ENCODE measurements around the gene ARID3A.

Gene ARID3A

DNA sequence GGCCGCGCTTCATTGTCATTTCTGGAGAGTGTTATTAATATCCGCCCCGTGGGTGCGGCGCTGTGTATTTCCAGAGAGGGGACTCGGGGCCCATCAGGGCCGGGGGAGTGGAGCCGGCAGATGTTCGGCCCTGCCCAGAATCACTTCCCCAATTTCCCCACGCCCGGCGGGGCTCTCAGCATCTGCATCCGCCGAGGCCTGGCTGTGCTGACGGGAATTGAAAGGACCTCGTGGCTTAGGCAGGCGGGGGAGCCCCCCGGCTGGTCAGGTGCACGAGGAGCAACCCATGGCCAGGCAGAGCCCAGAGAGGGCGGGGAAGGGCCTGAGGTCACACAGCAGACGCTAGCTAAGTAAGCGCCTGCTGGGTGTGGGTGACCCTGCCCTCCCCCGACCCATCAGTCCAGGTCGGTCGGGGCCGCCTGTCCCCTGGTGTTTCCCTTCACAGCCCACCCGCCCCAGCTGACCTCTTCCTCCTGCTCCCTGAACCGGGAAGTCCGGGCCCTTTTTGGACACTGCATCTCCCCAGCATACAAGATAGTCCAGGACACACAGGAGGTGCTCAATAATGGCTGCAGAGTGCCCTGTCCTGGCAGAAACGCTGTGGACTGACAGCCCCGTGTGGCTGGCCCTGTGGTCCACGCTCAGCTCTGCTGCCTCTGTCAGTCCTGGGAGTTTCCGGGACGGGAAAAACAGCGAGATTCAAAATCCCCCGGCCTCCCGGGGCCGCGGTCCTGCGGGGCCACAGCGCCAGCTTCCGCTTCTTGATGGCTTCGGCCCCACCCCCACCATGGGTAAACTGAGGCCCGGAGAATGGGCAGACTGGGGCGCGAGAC lies 22.1 kb downstream of the ARID3A start:
- Histone ChIP-seq H3K4me1 (ENCODE audit: control insufficient read depth in 2 of 2, insufficient read depth in 1 of 2, low read depth in 1 of 2, low read length in 2 of 2) (peaks cover 4 to 6% of the 10 kb centered on the region in 2 donors), H3K27ac (replicated peaks; ENCODE audit: low read length) (no peak overlapping the region), H3K23ac (ENCODE audit: low read depth, low read length, poor library complexity) (no peak overlapping the region), H3K18ac (ENCODE audit: low read length) (peak overlapping the region; percentile 27), H2BK120ac (ENCODE audit: low read depth, low read length) (no peak overlapping the region), H3K9ac (ENCODE audit: low read depth, low read length, poor library complexity) (no peak overlapping the region), H2AFZ (ENCODE audit: low read length) (no peak overlapping the region), H3K9me3 (replicated peaks in 1 of 2; ENCODE audit: control insufficient read depth in 2 of 2, insufficient read depth in 1 of 2, low read depth in 1 of 2, low read length in 2 of 2) (peaks cover 0 to 3% of the 10 kb centered on the region in 2 donors), H2BK12ac (ENCODE audit: low read length) (no peak overlapping the region), H3K4me2 (ENCODE audit: insufficient read depth, low read length, poor library complexity, severe bottlenecking) (no peak overlapping the region), H2BK15ac (ENCODE audit: low read length) (no peak overlapping the region), H4K91ac (ENCODE audit: low read depth, low read length, poor library complexity) (no peak overlapping the region), H3K4ac (ENCODE audit: low read length) (no peak overlapping the region), H2AK5ac (ENCODE audit: low read depth, low read length) (peak overlapping the region; percentile 70), H4K8ac (ENCODE audit: low read depth, low read length) (no peak overlapping the region), H2BK5ac (ENCODE audit: low read length) (no peak overlapping the region), H3K36me3 (replicated peaks in 1 of 2; ENCODE audit: control insufficient read depth in 2 of 2, insufficient read depth in 2 of 2, low read length in 2 of 2) (peaks cover 16 to 31% of the 10 kb centered on the region in 2 donors), H3K14ac (ENCODE audit: low read length) (no peak overlapping the region), H3K4me3 (ENCODE audit: low read length in 2 of 2) (no peak overlapping the region), H3K27me3 (ENCODE audit: control insufficient read depth in 3 of 3, insufficient read depth in 3 of 3, low read depth in 1 of 3, low read length in 3 of 3) (no peaks in the 10 kb centered on the region), H3K79me1 (ENCODE audit: low read depth, low read length) (peaks cover 34% of the 10 kb centered on the region)
- no CpG with 5 or more reads among the region's 47 CpGs for WGBS, 2 donors (ENCODE audit: extremely low coverage in 2 of 2, insufficient read length in 2 of 2, insufficient replicate concordance in 1 of 2)
- DNase-seq (ENCODE audit: low spot score), result no peak

DNA sequence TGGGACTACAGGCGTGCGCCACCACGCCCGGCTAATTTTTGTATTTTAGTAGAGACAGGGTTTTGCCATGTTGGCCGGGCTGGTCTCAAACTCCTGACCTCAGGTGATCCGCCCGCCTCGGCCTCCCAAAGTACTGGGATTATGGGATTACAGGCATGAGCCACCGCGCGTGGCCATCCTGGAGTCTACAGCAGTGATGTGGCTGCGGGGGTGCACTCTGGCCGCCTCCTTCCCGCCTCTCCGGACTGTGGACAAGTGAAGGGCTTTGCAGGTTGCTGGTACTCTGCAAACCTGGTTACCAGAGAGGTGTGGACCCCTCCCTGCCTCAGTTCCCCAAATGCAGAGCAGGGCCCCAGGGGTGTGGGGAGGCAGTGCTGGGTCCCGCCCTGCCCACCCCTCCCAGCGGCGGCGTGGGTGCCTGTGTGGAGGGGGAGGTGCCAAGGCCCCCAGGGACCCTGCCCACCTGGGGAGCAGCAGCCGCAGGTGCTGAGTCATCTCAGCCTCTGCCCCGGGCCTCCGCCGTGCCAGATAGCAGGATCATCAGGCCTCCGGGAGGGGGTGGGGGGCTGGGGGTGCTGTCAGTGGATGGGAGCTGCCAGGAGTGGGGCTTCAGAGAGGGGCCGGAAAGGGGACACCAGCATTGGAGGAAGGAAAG lies 23.1 kb downstream of the ARID3A start:
- Histone ChIP-seq H2AK5ac (ENCODE audit: low read depth, low read length) (no peak overlapping the region), H2AFZ (ENCODE audit: low read length) (no peak overlapping the region), H3K36me3 (replicated peaks in 1 of 2; ENCODE audit: control insufficient read depth in 2 of 2, insufficient read depth in 2 of 2, low read length in 2 of 2) (peaks cover 10 to 23% of the 10 kb centered on the region in 2 donors), H2BK5ac (ENCODE audit: low read length) (no peak overlapping the region), H3K9ac (ENCODE audit: low read depth, low read length, poor library complexity) (no peak overlapping the region), H3K14ac (ENCODE audit: low read length) (no peak overlapping the region), H2BK12ac (ENCODE audit: low read length) (no peak overlapping the region), H3K27ac (replicated peaks; ENCODE audit: low read length) (no peak overlapping the region), H3K4me1 (ENCODE audit: control insufficient read depth in 2 of 2, insufficient read depth in 1 of 2, low read depth in 1 of 2, low read length in 2 of 2) (peaks cover 10 to 13% of the 10 kb centered on the region in 2 donors), H3K79me1 (ENCODE audit: low read depth, low read length) (peaks cover 34% of the 10 kb centered on the region), H4K91ac (ENCODE audit: low read depth, low read length, poor library complexity) (no peak overlapping the region), H3K27me3 (ENCODE audit: control insufficient read depth in 3 of 3, insufficient read depth in 3 of 3, low read depth in 1 of 3, low read length in 3 of 3) (no peaks in the 10 kb centered on the region), H3K4me2 (ENCODE audit: insufficient read depth, low read length, poor library complexity, severe bottlenecking) (no peak overlapping the region), H4K8ac (ENCODE audit: low read depth, low read length) (no peak overlapping the region), H3K18ac (ENCODE audit: low read length) (no peak overlapping the region), H3K23ac (ENCODE audit: low read depth, low read length, poor library complexity) (no peak overlapping the region), H3K4ac (ENCODE audit: low read length) (no peak overlapping the region), H2BK15ac (ENCODE audit: low read length) (no peak overlapping the region), H3K4me3 (ENCODE audit: low read length in 2 of 2) (no peak overlapping the region), H3K9me3 (replicated peaks in 1 of 2; ENCODE audit: control insufficient read depth in 2 of 2, insufficient read depth in 1 of 2, low read depth in 1 of 2, low read length in 2 of 2) (no peaks in the 10 kb centered on the region), H2BK120ac (ENCODE audit: low read depth, low read length) (no peak overlapping the region)
- no peak for DNase-seq (ENCODE audit: low spot score)
- WGBS, 2 donors (ENCODE audit: extremely low coverage in 2 of 2, insufficient read length in 2 of 2, insufficient replicate concordance in 1 of 2), result no CpG with 5 or more reads among the region's 25 CpGs

DNA sequence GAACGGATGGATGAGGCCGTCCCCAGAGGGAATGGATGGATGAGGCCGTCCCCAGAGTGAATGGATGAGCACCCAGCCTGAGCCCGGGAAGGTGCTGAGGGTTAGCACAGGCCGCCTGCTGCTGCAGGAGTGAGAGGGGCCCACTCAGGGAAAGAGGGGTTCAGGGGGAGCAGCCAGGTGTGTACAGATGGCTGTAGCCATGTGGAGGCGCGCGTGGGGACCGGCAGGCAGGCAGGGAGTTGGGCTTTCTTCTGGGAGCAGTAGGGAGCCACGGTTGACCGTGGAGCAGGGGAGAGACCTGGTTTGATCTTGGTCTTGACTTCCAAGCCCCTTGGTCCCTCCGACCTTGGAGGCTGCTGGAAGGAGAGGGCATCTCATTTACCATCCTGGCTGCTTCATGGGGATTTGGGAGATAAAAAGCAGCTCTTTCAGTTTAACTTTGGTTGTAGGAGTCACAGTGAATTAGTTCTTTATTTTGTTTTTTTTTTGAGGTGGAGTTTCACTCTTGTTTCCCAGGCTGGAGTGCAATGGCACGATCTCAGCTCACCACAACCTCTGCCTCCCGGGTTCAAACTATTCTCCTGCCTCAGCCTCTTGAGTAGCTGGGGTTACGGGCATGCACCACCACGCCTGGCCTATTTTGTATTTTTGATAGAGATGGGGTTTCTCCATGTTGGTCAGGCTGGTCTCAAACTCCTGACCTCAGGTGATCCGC lies 24.7 kb downstream of the ARID3A start:
- Histone ChIP-seq H3K4ac (ENCODE audit: low read length) (no peak overlapping the region), H4K8ac (ENCODE audit: low read depth, low read length) (peak overlapping the region; percentile 65), H3K79me1 (ENCODE audit: low read depth, low read length) (peaks cover 31% of the 10 kb centered on the region), H3K4me1 (ENCODE audit: control insufficient read depth in 2 of 2, insufficient read depth in 1 of 2, low read depth in 1 of 2, low read length in 2 of 2) (peaks cover 19 to 25% of the 10 kb centered on the region in 2 donors), H3K27me3 (ENCODE audit: control insufficient read depth in 3 of 3, insufficient read depth in 3 of 3, low read depth in 1 of 3, low read length in 3 of 3) (no peaks in the 10 kb centered on the region), H3K23ac (ENCODE audit: low read depth, low read length, poor library complexity) (no peak overlapping the region), H3K9ac (ENCODE audit: low read depth, low read length, poor library complexity) (peak overlapping the region; percentile 70), H3K4me2 (ENCODE audit: insufficient read depth, low read length, poor library complexity, severe bottlenecking) (no peak overlapping the region), H2BK120ac (ENCODE audit: low read depth, low read length) (no peak overlapping the region), H3K9me3 (replicated peaks in 1 of 2; ENCODE audit: control insufficient read depth in 2 of 2, insufficient read depth in 1 of 2, low read depth in 1 of 2, low read length in 2 of 2) (no peaks in the 10 kb centered on the region), H3K36me3 (replicated peaks in 1 of 2; ENCODE audit: control insufficient read depth in 2 of 2, insufficient read depth in 2 of 2, low read length in 2 of 2) (peaks cover 7 to 16% of the 10 kb centered on the region in 2 donors), H3K27ac (replicated peaks; ENCODE audit: low read length) (no peak overlapping the region), H2AK5ac (ENCODE audit: low read depth, low read length) (no peak overlapping the region), H2BK12ac (ENCODE audit: low read length) (peak overlapping the region; percentile 46), H2BK15ac (ENCODE audit: low read length) (no peak overlapping the region), H3K18ac (ENCODE audit: low read length) (no peak overlapping the region), H2AFZ (ENCODE audit: low read length) (no peak overlapping the region), H4K91ac (ENCODE audit: low read depth, low read length, poor library complexity) (no peak overlapping the region), H3K14ac (ENCODE audit: low read length) (peak overlapping the region; percentile 84), H3K4me3 (ENCODE audit: low read length in 2 of 2) (no peak overlapping the region), H2BK5ac (ENCODE audit: low read length) (no peak overlapping the region)
- WGBS, 2 donors (ENCODE audit: extremely low coverage in 2 of 2, insufficient read length in 2 of 2, insufficient replicate concordance in 1 of 2), result no CpG with 5 or more reads among the region's 17 CpGs
- no peak for DNase-seq (ENCODE audit: low spot score)

All from neuronal stem cell (in vitro differentiated cells).